ENCODE data around the gene RFT1. TPM values are rescaled to one million over a fixed set of nuclear protein-coding genes. Genes with fewer than 3 reads are reported as not detected.

RFT1 gene
- total RNA-seq, result 13.9 to 19.3 TPM (median 14.8 TPM) in 3 replicates
- long read RNA-seq, full-length matches to known transcripts, result 40 of 44 reads
- long read RNA-seq, partial matches to known transcripts, result 0 of 44 reads
- long read RNA-seq, other reads (novel, unspliced or antisense), result 4 of 44 reads

- Mint-ChIP-seq H3K4me1 (ENCODE audit: low read depth) (peaks cover 16% of the 10 kb centered on the region), H3K4me3 (ENCODE audit: unreplicated experiment) (peak within 1 kb of the TSS; percentile 81), H3K9me3 (ENCODE audit: low read depth) (no peaks in the 10 kb centered on the region), H3K27ac (ENCODE audit: unreplicated experiment) (peak within 1 kb of the TSS; percentile 97), H3K27me3 (ENCODE audit: low read depth) (no peaks in the 10 kb centered on the region), H3K36me3 (ENCODE audit: low read depth) (no peaks in the 10 kb centered on the region)
- TF ChIP-seq CTCF (IDR thresholded peaks at IDR 0.05), result peak; percentile 30
- peak; percentile 98 for DNase-seq (ENCODE audit: low spot score)
Observed at GRCh38 chr3:53130179-53131061, at the start of gene RFT1. RFT1 (minus strand) TSS chr3:53130435; CDS start chr3:53130400, 35 bp downstream.

- peaks cover 16% of the 10 kb centered on the region for H3K36me3 Mint-ChIP-seq (ENCODE audit: low read depth)
- no peaks in the 10 kb centered on the region for H3K9me3 Mint-ChIP-seq (ENCODE audit: low read depth)
- H3K27me3 Mint-ChIP-seq (ENCODE audit: low read depth), result no peaks in the 10 kb centered on the region
- H3K27ac Mint-ChIP-seq (ENCODE audit: unreplicated experiment), result no peak overlapping the region
- TF ChIP-seq CTCF (IDR thresholded peaks at IDR 0.05), result no peak
- H3K4me1 Mint-ChIP-seq (ENCODE audit: low read depth), result no peaks in the 10 kb centered on the region
- H3K4me3 Mint-ChIP-seq (ENCODE audit: unreplicated experiment), result no peak overlapping the region
- DNase-seq (ENCODE audit: low spot score), result no peak
Observed at GRCh38 chr3:53179580-53179979, 49.3 kb upstream of the RFT1 start.

- no peaks in the 10 kb centered on the region for H3K9me3 Mint-ChIP-seq (ENCODE audit: low read depth)
- TF ChIP-seq CTCF (IDR thresholded peaks at IDR 0.05), result no peak
- H3K27me3 Mint-ChIP-seq (ENCODE audit: low read depth), result no peaks in the 10 kb centered on the region
- no peak overlapping the region for H3K27ac Mint-ChIP-seq (ENCODE audit: unreplicated experiment)
- H3K4me1 Mint-ChIP-seq (ENCODE audit: low read depth), result no peaks in the 10 kb centered on the region
- no peak overlapping the region for H3K4me3 Mint-ChIP-seq (ENCODE audit: unreplicated experiment)
- peaks cover 17% of the 10 kb centered on the region for H3K36me3 Mint-ChIP-seq (ENCODE audit: low read depth)
- DNase-seq (ENCODE audit: low spot score), result peak; percentile 88
Observed at GRCh38 chr3:53178246-53178645, 48.0 kb upstream of the RFT1 start.

GRCh38 chr3:53175613-53176540, 45.6 kb upstream of the RFT1 start:
- Mint-ChIP-seq H3K27ac (ENCODE audit: unreplicated experiment) (no peak overlapping the region), H3K36me3 (ENCODE audit: low read depth) (peaks cover 15% of the 10 kb centered on the region), H3K4me1 (ENCODE audit: low read depth) (no peaks in the 10 kb centered on the region), H3K27me3 (ENCODE audit: low read depth) (no peaks in the 10 kb centered on the region), H3K4me3 (ENCODE audit: unreplicated experiment) (no peak overlapping the region), H3K9me3 (ENCODE audit: low read depth) (no peaks in the 10 kb centered on the region)
- DNase-seq (ENCODE audit: low spot score), result no peak
- TF ChIP-seq CTCF (IDR thresholded peaks at IDR 0.05), result no peak

Data from chondrocyte (in vitro differentiated cells).